HG03439 (cell line): Measurements from ENCODE around the gene ATP5F1E.

ENCODE experiments used
- ATAC-seq: cut with Tn5 transposase; IDR thresholded peaks from one replicate; pipeline ENCODE4 v1.9.1; 2021; ENCODE audit warnings: mild to moderate bottlenecking, moderate library complexity; ENCODE audit not compliant: unreplicated experiment

The ATP5F1E gene

DNA sequence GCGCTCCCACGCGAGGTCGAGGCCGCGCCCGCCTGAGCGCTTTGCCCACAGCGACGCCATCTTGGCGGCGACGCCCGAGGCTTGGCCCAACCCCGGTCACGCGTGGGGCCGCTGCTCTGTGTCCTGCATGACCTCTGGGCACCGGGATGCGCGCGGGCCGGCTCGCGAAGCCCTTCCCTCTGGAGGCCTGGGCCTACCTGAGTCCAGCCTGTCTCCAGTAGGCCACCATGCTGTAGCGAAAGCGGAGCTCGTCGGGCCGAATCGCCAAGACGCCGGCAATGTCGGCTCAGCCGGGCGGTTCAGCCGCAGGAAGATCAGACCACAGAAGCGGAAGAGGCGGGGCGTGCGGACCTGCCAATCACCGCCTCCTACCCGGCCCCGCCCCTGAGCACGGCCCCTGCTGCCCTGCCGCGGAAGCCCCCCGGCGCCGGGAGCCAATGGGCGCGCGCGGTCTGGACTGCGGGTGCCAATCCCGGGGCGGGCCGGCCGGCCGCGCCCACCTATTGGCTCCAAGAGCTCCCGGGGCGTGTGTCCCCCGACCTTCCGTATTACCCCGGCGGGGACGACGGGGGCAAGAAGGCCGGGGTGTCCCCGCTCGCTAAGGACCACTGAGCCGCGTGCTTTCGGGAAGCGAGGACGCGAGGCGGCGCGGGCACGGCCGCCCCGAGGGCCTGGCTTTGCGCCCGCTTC is at the start of gene ATP5F1E:
Gene ATP5F1E, minus strand, starts transcription at position 313 of the 690 bp plus-strand sequence. Its CDS starts 84 bp downstream, at position 229.
- peak; percentile 89 for ATAC-seq

- no peak for ATAC-seq
Observed at GRCh38 chr20:59081036-59081435, 48.9 kb upstream of the ATP5F1E start.

GRCh38 chr20:59078231-59078630 is 46.1 kb upstream of the ATP5F1E start:
- no peak for ATAC-seq

DNA sequence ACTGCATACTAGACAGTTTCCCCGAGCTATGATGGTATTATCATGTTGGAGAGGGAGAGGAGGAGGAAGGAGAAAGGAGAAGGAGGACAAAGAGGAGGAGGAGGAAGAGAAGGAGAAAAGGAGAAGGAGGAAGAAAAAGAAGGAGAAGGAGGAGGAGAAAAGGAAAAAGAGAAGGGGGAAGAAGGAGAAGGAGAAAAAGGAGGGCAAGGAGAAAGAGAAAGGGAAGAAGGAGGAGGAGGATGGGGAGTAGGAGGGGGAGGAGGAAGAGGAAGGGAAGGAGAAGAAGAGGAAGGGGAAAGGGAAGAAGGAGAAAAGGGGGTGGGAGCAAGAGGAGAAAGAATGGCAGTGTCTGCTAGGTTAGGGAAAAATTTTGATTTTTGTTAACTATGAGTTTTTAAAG is 45.6 kb upstream of the ATP5F1E start:
- ATAC-seq: no peak

DNA sequence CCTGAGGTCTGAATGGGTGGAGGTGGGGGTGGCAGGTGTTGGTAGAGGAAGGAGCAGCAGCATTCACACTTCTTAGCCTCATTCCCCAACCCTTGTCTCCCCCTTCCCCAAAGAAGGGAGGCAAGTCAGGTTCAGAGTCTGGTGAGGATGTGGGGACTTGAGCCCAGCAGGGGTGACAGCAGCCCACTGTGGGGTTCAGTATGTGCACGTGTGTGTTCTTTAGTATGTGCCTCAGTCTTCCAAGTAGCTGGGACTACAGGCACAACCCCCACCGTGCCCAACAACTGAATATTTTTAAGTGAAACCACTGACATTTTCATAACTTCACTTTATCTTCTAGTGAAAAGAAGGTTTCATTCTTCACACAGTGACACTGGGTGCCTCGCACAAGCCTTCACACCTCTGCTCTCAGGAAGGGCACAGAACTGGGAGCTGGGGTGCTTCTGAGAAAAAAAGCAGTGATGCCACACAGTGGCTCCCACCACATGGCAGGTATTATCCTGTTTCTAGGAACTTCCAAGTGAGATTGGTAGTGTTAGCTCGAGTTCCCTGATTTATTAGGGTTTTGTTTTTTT is 43.9 kb upstream of the ATP5F1E start:
- no peak for ATAC-seq

GRCh38 chr20:59074456-59074855 is 42.3 kb upstream of the ATP5F1E start:
- no peak for ATAC-seq

DNA sequence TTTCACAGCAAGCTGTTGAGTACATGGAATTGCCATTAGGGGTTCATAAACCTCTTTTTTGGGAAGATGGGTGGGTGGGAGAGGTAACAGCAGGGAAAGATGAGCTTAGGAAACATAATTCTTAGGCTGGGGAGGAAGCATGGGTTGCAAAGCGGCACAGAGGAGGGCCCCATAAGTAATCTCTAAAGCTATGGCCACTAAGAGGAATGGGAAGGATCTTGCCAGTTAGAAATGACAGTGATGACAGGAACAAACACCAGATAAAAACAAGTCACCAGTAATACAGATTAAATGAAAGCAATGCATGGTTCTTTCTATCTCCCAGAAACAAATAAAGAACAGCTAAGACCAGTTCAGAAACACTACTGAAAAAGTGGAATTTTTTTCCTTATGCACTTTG is 41.4 kb upstream of the ATP5F1E start:
- ATAC-seq: no peak

GRCh38 chr20:59071216-59071615 is 39.1 kb upstream of the ATP5F1E start:
- ATAC-seq: no peak

DNA sequence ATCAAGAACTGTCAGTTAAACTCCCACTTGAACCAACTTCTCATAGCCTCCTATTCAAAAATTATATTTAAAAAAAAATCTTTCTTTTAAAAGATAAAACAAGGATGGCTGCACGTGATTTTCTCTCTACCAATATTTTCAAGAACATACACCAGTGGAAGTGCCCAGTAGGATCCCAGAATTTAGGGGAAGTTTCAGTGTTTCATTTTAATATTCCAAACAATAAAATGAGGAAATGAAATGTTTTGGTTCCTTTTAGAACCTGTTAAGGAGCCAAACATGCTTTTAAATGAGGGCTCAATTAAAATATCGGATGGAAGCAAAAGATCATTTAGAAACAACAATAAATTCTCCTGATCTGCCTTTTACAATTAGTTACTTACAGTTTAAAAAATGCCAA is 36.9 kb upstream of the ATP5F1E start:
- no peak for ATAC-seq

- no peak for ATAC-seq
Observed at GRCh38 chr20:59068534-59068933, 36.4 kb upstream of the ATP5F1E start.

GRCh38 chr20:59064214-59064722 is 32.1 kb upstream of the ATP5F1E start:
- ATAC-seq: no peak

DNA sequence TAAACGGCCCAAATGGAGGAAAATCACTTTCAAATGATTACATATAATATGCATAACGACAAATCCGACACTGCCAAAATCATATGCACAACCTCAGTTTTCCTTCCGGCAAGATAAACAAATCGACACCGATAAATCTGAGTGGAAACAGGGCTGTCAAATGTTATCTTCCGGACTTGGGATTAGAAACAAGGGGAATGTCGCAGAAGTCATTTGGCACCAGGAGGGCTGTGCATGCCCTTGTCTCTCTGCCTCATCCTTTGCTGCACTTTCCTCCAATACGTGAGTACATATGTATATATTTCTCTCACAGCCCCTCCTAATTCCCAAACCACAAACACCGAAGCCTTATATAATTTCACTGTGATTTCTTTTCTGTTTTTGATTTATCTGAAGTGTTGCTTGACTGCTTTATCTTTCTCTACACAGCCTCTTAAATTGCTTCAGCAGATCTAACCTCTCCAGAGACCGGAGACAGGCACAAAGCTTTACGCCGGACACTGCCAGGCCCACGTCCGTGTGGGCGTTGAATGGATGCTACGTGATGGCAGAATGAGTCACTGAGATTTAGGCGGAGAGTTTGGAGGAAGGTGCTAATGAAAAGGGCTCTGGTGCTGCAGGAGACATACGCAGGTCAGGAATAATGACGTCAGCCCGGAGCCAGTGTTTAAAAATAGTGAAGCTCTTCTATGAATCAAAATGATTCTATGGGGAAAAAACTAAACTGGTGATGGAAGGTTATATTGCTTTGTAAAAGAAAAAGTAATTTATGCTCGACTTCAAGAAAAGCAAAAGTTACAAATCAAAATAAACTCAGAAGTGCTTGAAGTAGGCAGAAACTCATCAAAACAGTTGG is 31.5 kb upstream of the ATP5F1E start:
- ATAC-seq: no peak

- ATAC-seq: no peak
Observed at GRCh38 chr20:59062081-59062480, 29.9 kb upstream of the ATP5F1E start.

DNA sequence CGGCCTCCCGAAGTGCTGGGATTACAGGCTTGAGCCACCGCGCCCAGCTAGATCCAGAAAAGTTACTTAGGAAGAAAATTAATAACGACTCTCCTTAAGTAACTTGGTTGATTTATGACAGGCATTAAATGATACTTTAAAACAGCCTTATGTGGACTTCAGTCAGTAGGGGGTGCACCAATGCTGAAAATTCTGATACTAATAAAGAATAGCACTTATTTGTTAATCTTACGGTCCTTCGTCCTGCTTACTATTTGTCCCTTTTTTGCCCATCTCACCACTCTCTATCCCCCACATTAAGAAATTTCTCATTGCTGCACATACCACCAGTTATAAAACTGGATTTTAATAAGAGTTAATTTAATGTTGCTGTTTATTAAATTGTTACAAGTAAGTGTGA is 23.2 kb upstream of the ATP5F1E start:
- no peak for ATAC-seq

DNA sequence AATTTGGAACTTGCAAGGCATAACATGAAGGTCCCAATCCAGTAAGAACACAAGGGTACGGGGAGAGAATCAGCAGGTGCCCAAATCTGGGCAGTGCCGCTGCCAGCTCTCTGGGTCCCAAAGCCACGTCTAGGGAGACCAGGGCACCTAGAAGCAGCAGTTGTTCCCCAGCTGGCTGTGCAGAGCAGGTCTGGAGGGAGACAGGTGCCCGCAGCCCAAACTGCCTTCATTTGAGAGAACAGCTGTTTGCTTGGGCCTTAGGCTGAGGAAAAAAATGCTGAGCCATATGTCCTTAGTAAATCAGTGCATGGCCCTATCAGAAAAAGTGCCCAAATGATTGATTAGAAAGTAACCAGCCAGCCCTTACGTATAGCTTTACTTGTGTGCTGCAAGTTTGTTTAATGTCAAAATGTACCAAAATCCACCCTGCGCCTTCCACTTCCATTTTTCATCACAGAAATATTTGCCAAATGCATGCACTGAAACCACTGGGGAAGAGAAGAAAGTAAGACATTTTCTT is 19.6 kb upstream of the ATP5F1E start:
- ATAC-seq: no peak

- ATAC-seq: no peak
Observed at GRCh38 chr20:59050437-59050836, 18.3 kb upstream of the ATP5F1E start.

DNA sequence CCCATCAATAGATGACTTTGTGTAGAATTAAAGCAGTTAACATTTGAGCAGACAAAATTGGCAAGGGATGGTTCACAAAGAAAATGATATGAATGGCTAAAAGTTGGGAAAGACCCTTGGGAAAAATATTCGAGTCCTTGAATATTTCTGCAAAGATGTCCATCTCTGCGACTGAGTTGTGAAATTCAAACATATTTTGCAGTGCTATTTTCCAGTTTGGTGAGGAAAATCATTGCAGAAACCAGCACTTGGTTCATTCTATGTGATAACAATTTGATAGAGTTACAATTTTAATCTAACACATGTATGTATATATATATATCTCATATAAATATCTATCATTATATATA is 16.5 kb upstream of the ATP5F1E start:
- no peak for ATAC-seq

DNA sequence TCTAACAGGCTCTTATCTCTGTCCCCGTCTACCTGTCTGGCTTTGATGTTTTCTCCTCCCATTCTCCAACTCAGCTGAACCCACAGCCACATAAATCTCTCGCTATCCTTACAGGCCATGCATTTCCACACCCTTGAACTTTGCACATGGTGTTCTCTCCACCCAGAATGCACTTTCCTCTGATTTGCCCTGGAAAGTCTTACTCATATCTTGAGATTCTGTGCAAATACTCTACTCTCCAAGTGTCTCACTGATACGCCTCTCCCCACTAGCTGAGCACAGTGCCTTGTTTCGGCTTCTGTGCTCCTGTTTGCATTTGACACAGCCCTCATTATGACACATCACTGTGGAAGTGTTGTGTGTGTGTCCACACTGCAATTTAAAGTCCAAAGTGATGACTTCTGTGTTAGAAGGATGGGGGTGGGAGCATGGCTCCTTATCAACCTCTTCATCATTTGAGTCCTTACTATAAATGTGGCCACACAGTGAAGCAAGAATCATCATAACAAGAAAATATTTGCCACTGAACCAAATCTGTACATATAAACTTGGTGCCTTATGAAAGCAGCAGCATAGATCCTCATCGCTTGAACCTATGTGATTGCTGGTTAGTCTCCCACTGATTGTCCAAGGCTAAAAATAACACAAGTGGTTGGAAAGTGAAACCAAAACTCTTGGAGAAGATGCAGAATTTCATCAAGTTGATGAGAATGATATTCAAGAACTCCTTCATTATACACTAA is 16.0 kb upstream of the ATP5F1E start:
- no peak for ATAC-seq

DNA sequence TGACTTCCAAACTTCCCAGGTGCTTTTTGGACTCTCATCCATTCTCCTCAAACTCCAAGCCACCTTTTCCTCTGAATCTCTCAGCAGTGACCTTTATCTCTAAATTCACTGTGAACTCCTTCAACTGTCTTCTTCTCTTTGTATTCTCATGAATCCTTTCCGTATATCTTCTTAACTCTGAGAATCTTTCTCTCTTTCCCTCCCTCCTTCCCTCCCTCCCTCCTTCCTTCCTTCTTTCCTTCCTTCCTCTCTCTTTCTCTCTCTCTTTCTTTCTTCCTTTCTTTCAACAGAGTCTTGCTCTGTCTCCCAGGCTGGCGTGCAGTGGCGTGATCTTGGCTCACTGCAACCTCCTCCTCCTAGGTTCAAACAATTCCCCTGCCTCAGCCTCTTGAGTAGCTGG is 14.7 kb upstream of the ATP5F1E start:
- ATAC-seq: no peak

GRCh38 chr20:59044796-59045195 is 12.7 kb upstream of the ATP5F1E start:
- ATAC-seq: no peak

GRCh38 chr20:59044295-59044694 is 12.2 kb upstream of the ATP5F1E start:
- no peak for ATAC-seq
